Neuronal stem cell (in vitro differentiated cells): ENCODE measurements around the gene MLLT10.

Source experiments
- DNase-seq: peaks from one replicate; pipeline ENCODE4 v3.0.0-alpha.2; 2013; ENCODE audit warnings: low spot score
- H2AFZ ChIP-seq: one replicate; pipeline ENCODE4 v1.6.1; 2013; ENCODE audit warnings: mild to moderate bottlenecking, low read length, inconsistent platforms
- H2AK5ac ChIP-seq: 2 replicates; pipeline ENCODE4 v1.6.1; 2013; ENCODE audit warnings: low read depth, mild to moderate bottlenecking, inconsistent platforms, low read length, moderate library complexity, mixed read lengths
- H2BK120ac ChIP-seq: 2 replicates; pipeline ENCODE4 v1.6.1; 2013; ENCODE audit warnings: low read depth, mild to moderate bottlenecking, inconsistent platforms, low read length, moderate library complexity, mixed read lengths
- H2BK12ac ChIP-seq: one replicate; pipeline ENCODE4 v1.6.1; 2013; ENCODE audit warnings: low read length, inconsistent platforms
- H2BK15ac ChIP-seq: 2 replicates; pipeline ENCODE4 v1.6.1; 2013; ENCODE audit warnings: mild to moderate bottlenecking, low read length, inconsistent platforms, mixed read lengths
- H2BK5ac ChIP-seq: one replicate; pipeline ENCODE4 v1.6.1; 2013; ENCODE audit warnings: inconsistent platforms, mild to moderate bottlenecking, low read length, moderate library complexity
- H3K14ac ChIP-seq: one replicate; pipeline ENCODE4 v1.6.1; 2013; ENCODE audit warnings: low read length, inconsistent platforms
- H3K18ac ChIP-seq: 2 replicates; pipeline ENCODE4 v1.6.1; 2013; ENCODE audit warnings: low read length, inconsistent platforms
- H3K23ac ChIP-seq: 2 replicates; pipeline ENCODE4 v1.6.1; 2013; ENCODE audit warnings: low read depth, mild to moderate bottlenecking, mixed read lengths, low read length, inconsistent platforms; ENCODE audit not compliant: poor library complexity
- H3K27ac ChIP-seq: replicated peaks from 3 replicates; pipeline ENCODE4 v1.5.1; 2013; ENCODE audit warnings: low read length, inconsistent platforms
- H3K27me3 ChIP-seq, 3 experiments: 2 replicates each; pipeline ENCODE4 v1.6.1; 2013; ENCODE audit warnings: low read length in 3 of 3, mild to moderate bottlenecking in 2 of 3, inconsistent platforms in 1 of 3, low read depth in 1 of 3, mixed read lengths in 1 of 3, moderate library complexity in 1 of 3; ENCODE audit not compliant: control insufficient read depth in 3 of 3, insufficient read depth in 3 of 3
- H3K36me3 ChIP-seq, 2 donors: replicated peaks in 1 of 2; 2 replicates each; pipeline ENCODE4 v1.6.1; 2013; ENCODE audit warnings: low read length in 2 of 2; ENCODE audit not compliant: control insufficient read depth in 2 of 2, insufficient read depth in 2 of 2
- H3K4ac ChIP-seq: 2 replicates; pipeline ENCODE4 v1.6.1; 2013; ENCODE audit warnings: inconsistent platforms, mild to moderate bottlenecking, low read length, moderate library complexity
- H3K4me1 ChIP-seq, 2 donors: 1 replicate in 1 of 2; 2 replicates in 1 of 2; pipeline ENCODE4 v1.6.1; 2013; ENCODE audit warnings: low read length in 2 of 2, low read depth in 1 of 2; ENCODE audit not compliant: control insufficient read depth in 2 of 2, insufficient read depth in 1 of 2
- H3K4me2 ChIP-seq: one replicate; pipeline ENCODE4 v1.6.1; 2013; ENCODE audit warnings: mild to moderate bottlenecking, low read length, inconsistent platforms; ENCODE audit not compliant: insufficient read depth, poor library complexity, severe bottlenecking
- H3K4me3 ChIP-seq, 2 donors: 2 replicates each; pipeline ENCODE4 v1.5.1; 2013; ENCODE audit warnings: low read length in 2 of 2, mild to moderate bottlenecking in 2 of 2, inconsistent platforms in 1 of 2, moderate library complexity in 1 of 2
- H3K79me1 ChIP-seq: one replicate; pipeline ENCODE4 v1.6.1; 2013; ENCODE audit warnings: low read depth, mild to moderate bottlenecking, inconsistent platforms, low read length, moderate library complexity
- H3K9ac ChIP-seq: one replicate; pipeline ENCODE4 v1.6.1; 2013; ENCODE audit warnings: mild to moderate bottlenecking, low read depth, low read length, inconsistent platforms; ENCODE audit not compliant: poor library complexity
- H3K9me3 ChIP-seq, 2 donors: replicated peaks in 1 of 2; 2 replicates each; pipeline versions ENCODE3 to v1.6.1; 2013; ENCODE audit warnings: low read length in 2 of 2, mild to moderate bottlenecking in 2 of 2, inconsistent platforms in 1 of 2, low read depth in 1 of 2, mixed read lengths in 1 of 2, moderate library complexity in 1 of 2; ENCODE audit not compliant: control insufficient read depth in 2 of 2, insufficient read depth in 1 of 2
- H4K8ac ChIP-seq: one replicate; pipeline ENCODE4 v1.6.1; 2013; ENCODE audit warnings: low read depth, mild to moderate bottlenecking, inconsistent platforms, low read length, moderate library complexity
- H4K91ac ChIP-seq: one replicate; pipeline ENCODE4 v1.6.1; 2013; ENCODE audit warnings: low read length, low read depth, mild to moderate bottlenecking, inconsistent platforms; ENCODE audit not compliant: poor library complexity
- WGBS, 2 donors: extraction: QIAGEN DNeasy Blood & Tissue Kit; methylation state at CpG; one replicate each; pipeline ENCODE4 v1.1.7; 2013; ENCODE audit warnings: missing lambda C conversion rate in 2 of 2, mixed read lengths in 1 of 2; ENCODE audit not compliant: insufficient read length in 2 of 2, insufficient replicate concordance in 1 of 2; ENCODE audit errors: extremely low coverage in 2 of 2; 5-methylcytosine and 5-hydroxymethylcytosine counted together

MLLT10 gene

DNA sequence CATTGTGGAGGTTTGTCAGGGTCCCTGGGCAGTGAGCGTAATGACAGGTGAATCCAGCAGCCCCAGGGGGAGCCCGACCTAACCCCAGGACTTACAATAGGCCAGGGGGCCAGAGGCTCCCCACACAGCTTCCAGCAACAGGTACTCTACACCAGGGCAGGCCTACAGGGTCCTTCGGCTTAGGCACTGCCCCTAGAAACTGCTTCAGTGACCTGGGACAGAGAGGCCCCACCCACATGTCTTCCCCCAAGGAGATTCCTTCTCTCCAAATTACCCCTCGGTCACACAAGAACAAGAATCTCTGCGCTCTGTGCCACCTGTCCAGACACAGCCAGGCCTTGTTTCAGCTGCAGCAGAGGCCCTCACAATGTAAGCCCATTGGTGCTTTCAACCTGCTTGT, 32.9 kb upstream of the MLLT10 start:
- H3K9me3 ChIP-seq: no peaks in the 10 kb centered on the region
- peak overlapping the region; percentile 78 for H3K27ac ChIP-seq
- no peak overlapping the region for H2BK5ac ChIP-seq
- WGBS, 2 donors: no CpG with 5 or more reads among the region's 5 CpGs
- H2BK15ac ChIP-seq: peak overlapping the region; percentile 65
- no peak overlapping the region for H2AFZ ChIP-seq
- no peaks in the 10 kb centered on the region for H3K27me3 ChIP-seq
- H3K4me1 ChIP-seq: peaks cover 36 to 59% of the 10 kb centered on the region in 2 donors
- H3K9ac ChIP-seq: no peak overlapping the region
- H3K14ac ChIP-seq: no peak overlapping the region
- H3K4me3 ChIP-seq: peak overlapping the region in 1 of 2 donors; percentile 66
- no peak overlapping the region for H4K91ac ChIP-seq
- no peak overlapping the region for H2BK120ac ChIP-seq
- H3K36me3 ChIP-seq: no peaks in the 10 kb centered on the region
- no peak overlapping the region for H3K23ac ChIP-seq
- no peak overlapping the region for H4K8ac ChIP-seq
- DNase-seq: no peak
- H3K18ac ChIP-seq: peak overlapping the region; percentile 55
- H2BK12ac ChIP-seq: no peak overlapping the region
- peaks cover 6% of the 10 kb centered on the region for H3K79me1 ChIP-seq
- no peak overlapping the region for H2AK5ac ChIP-seq
- H3K4me2 ChIP-seq: peak overlapping the region; percentile 23
- H3K4ac ChIP-seq: no peak overlapping the region

DNA sequence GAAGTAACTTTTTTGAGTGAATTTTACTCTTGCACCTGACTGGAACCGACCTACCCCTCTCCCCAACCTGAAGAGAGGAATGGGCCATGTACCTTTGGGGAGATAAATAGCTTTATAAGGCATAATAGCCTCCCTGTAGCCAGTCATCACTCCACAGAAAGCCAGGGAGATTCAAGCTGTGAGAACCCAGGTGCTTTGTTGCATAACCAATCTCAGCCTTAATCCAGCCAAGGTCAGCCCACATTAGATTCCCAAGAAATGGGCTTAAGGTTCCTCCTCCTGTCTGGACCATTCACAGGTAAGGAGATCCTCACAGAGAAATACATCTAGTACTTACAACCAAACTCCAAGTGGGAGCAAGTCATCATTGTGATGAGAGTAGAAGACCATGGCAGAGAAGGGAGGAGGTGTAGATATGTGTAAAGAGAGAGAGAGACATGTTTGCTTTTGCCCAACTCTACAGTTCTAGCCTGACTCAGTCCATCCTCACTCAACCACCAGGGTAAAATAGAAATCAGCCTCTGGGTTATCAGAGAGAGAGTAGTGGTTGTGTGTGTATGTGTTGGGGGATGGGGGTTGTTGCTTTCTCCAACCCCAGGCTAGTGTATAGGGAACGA, 32.2 kb upstream of the MLLT10 start:
- H3K18ac ChIP-seq: no peak overlapping the region
- peaks cover 43 to 66% of the 10 kb centered on the region in 2 donors for H3K4me1 ChIP-seq
- H3K14ac ChIP-seq: no peak overlapping the region
- H3K23ac ChIP-seq: no peak overlapping the region
- H3K9ac ChIP-seq: no peak overlapping the region
- H3K27me3 ChIP-seq: no peaks in the 10 kb centered on the region
- H2BK15ac ChIP-seq: no peak overlapping the region
- H3K9me3 ChIP-seq: no peaks in the 10 kb centered on the region
- H3K79me1 ChIP-seq: peaks cover 2% of the 10 kb centered on the region
- no peak overlapping the region for H4K91ac ChIP-seq
- no CpG with 5 or more reads among the region's 2 CpGs for WGBS, 2 donors
- no peak overlapping the region for H3K4me2 ChIP-seq
- no peak overlapping the region for H3K27ac ChIP-seq
- no peak overlapping the region for H2AFZ ChIP-seq
- H4K8ac ChIP-seq: no peak overlapping the region
- no peak overlapping the region for H2BK120ac ChIP-seq
- no peak overlapping the region for H2BK12ac ChIP-seq
- no peak overlapping the region for H3K4ac ChIP-seq
- no peak overlapping the region for H2AK5ac ChIP-seq
- no peak for DNase-seq
- no peak overlapping the region for H3K4me3 ChIP-seq
- no peaks in the 10 kb centered on the region for H3K36me3 ChIP-seq
- no peak overlapping the region for H2BK5ac ChIP-seq

DNA sequence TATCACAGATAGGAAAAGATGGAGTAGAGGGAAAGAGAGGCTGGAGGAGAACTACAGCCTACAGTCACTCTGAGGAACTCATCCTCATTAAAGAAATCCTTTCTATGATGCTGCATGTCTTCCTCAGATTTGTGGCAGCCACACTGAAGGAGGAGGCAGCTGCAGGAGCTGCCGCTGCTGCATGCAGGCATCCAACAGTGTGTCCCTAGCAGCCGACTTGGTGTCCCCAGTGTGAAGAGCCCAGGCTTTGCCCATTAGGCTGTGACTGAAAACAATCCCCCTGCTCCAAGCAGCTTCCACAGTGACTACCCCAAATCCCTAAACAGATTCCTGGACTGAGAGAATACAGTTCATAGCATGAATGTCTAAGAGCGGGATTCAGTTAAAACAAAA, 31.7 kb upstream of the MLLT10 start:
- no CpG with 5 or more reads among the region's 3 CpGs for WGBS, 2 donors
- Histone ChIP-seq H2AFZ (no peak overlapping the region), H4K91ac (no peak overlapping the region), H3K27me3 (no peaks in the 10 kb centered on the region), H3K9me3 (no peaks in the 10 kb centered on the region), H3K4me1 (peaks cover 46 to 70% of the 10 kb centered on the region in 2 donors), H3K36me3 (no peaks in the 10 kb centered on the region), H3K23ac (no peak overlapping the region), H2BK15ac (no peak overlapping the region), H3K4ac (no peak overlapping the region), H2BK12ac (no peak overlapping the region), H2BK5ac (no peak overlapping the region), H3K4me3 (no peak overlapping the region), H3K14ac (no peak overlapping the region), H3K18ac (no peak overlapping the region), H2BK120ac (no peak overlapping the region), H3K27ac (no peak overlapping the region), H2AK5ac (no peak overlapping the region), H3K79me1 (no peaks in the 10 kb centered on the region), H3K4me2 (no peak overlapping the region), H3K9ac (no peak overlapping the region), H4K8ac (no peak overlapping the region)
- no peak for DNase-seq

DNA sequence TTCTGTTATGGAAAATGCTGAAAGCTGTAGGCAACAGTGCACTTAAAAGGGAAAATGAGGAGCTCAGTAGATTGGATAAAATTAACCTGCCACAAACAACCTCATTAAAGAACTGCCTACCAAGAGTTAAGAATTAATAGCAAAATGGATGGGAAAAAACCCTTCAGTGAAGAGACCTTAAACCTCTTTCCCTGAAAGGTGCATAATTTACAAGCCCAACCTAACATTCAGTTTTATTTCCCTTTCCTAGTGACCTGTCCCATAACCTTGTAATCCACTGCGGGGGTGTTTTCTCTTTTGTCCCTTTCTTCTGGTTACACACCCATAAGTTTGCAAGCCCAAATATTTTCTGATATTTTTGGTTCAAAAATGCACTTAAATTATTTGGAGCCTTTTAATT, 30.5 kb upstream of the MLLT10 start:
- no peak overlapping the region for H3K23ac ChIP-seq
- no peak overlapping the region for H4K8ac ChIP-seq
- no peaks in the 10 kb centered on the region for H3K79me1 ChIP-seq
- H3K4ac ChIP-seq: no peak overlapping the region
- H4K91ac ChIP-seq: no peak overlapping the region
- no peak for DNase-seq
- no peak overlapping the region for H2BK15ac ChIP-seq
- H2AFZ ChIP-seq: no peak overlapping the region
- no peak overlapping the region for H2BK12ac ChIP-seq
- no peaks in the 10 kb centered on the region for H3K36me3 ChIP-seq
- WGBS, 2 donors: no CpG with 5 or more reads among the region's 1 CpG
- no peak overlapping the region for H2BK120ac ChIP-seq
- H3K9ac ChIP-seq: no peak overlapping the region
- H3K27ac ChIP-seq: no peak overlapping the region
- H3K4me1 ChIP-seq: peaks cover 50 to 62% of the 10 kb centered on the region in 2 donors
- H3K27me3 ChIP-seq: no peaks in the 10 kb centered on the region
- H2AK5ac ChIP-seq: no peak overlapping the region
- no peak overlapping the region for H3K14ac ChIP-seq
- no peaks in the 10 kb centered on the region for H3K9me3 ChIP-seq
- H3K18ac ChIP-seq: no peak overlapping the region
- no peak overlapping the region for H3K4me2 ChIP-seq
- no peak overlapping the region for H2BK5ac ChIP-seq
- H3K4me3 ChIP-seq: no peak overlapping the region
